GM12878 (cell line): ENCODE results near the gene HOXD10. TPM values are rescaled to one million over a fixed set of nuclear protein-coding genes. Genes with fewer than 3 reads are reported as not detected.

Source experiments
- ATAC-seq: fragments of 200-7000 bp; cut with Tn5 transposase; 3 replicates; pipeline ENCODE4 v1.9.1; 2020; ENCODE audit warnings: mild to moderate bottlenecking, moderate library complexity
- BruUV-seq: library from RNA; stranded (reverse); fragments of 400-500 nt; replicated peaks from 2 replicates; lab custom pipeline; 2021; lab: Mats Ljungman, UMichigan
- CTCF ChIA-PET: fragments of 300-600 bp; sonication (Branson Sonifier 250); formaldehyde crosslinking; extraction: SDS; loops from one replicate; lab custom pipeline; 2021; ENCODE audit warnings: inconsistent platforms; lab: Yijun Ruan, JAX
- POLR2A ChIA-PET: fragments of 350-600 bp; formaldehyde crosslinking; extraction: SDS; loops from one replicate; lab custom pipeline; 2021; ENCODE audit warnings: inconsistent platforms; lab: Charles Lee
- RAD21 ChIA-PET: fragments of 300-600 bp; sonication (Branson Sonifier 250); formaldehyde crosslinking; loops from one replicate; lab custom pipeline; 2023; ENCODE audit warnings: antibody characterized with exemption; ENCODE audit not compliant: unreplicated experiment; lab: Charles Lee
- SMC1A ChIA-PET: fragments of 300-600 bp; sonication (Branson Sonifier 250); formaldehyde crosslinking; loops from one replicate; lab custom pipeline; 2023; ENCODE audit not compliant: unreplicated experiment, uncharacterized antibody; lab: Charles Lee
- DNase-seq: peaks from one replicate; pipeline ENCODE4 v3.0.0-alpha.2; 2011; ENCODE audit warnings: low read depth, low spot score
- FAIRE-seq: peaks from 3 replicates; lab custom pipeline; 2011; peaks lifted over from hg19 to GRCh38; lab: Jason Lieb, UNC
- H2AFZ ChIP-seq: 2 replicates; pipeline ENCODE4 v1.6.0; 2011; ENCODE audit warnings: low read depth, low read length, control low read depth; ENCODE audit not compliant: control insufficient read depth
- H3K27ac ChIP-seq: 2 replicates; pipeline ENCODE4 v1.5.1; 2011; ENCODE audit warnings: control low read depth; ENCODE audit not compliant: control insufficient read depth, insufficient read depth
- H3K27me3 ChIP-seq, 2 experiments: replicated peaks in 1 of 2; 2 replicates each; pipeline versions ENCODE4 v1.6.0 to v1.6.1; 2011; ENCODE audit warnings: low read length in 1 of 2; ENCODE audit not compliant: control insufficient read depth in 2 of 2, insufficient read depth in 2 of 2
- H3K36me3 ChIP-seq, 2 experiments: 2 replicates each; pipeline ENCODE4 v1.5.1; 2011; ENCODE audit warnings: low read length in 1 of 2; ENCODE audit not compliant: control insufficient read depth in 2 of 2, insufficient read depth in 2 of 2
- H3K4me1 ChIP-seq: 2 replicates; pipeline ENCODE4 v1.6.1; 2011; ENCODE audit warnings: mild to moderate bottlenecking, low read length, moderate library complexity, mixed read lengths; ENCODE audit not compliant: control insufficient read depth, insufficient read depth
- H3K4me2 ChIP-seq: 2 replicates; pipeline ENCODE4 v1.6.0; 2011; ENCODE audit warnings: control low read depth; ENCODE audit not compliant: control insufficient read depth, insufficient read depth
- H3K4me3 ChIP-seq: fragments of 200-600 bp; sonication (generic); 2 replicates; pipeline ENCODE4 v1.5.1; 2016
- H3K79me2 ChIP-seq: 2 replicates; pipeline ENCODE4 v1.6.0; 2011; ENCODE audit warnings: low read length; ENCODE audit not compliant: control insufficient read depth, insufficient read depth
- H3K9ac ChIP-seq: 2 replicates; pipeline ENCODE4 v1.8.0; 2011; ENCODE audit warnings: low read length, control low read depth, mixed read lengths; ENCODE audit not compliant: control insufficient read depth, insufficient read depth
- H3K9me3 ChIP-seq: replicated peaks from 3 replicates; pipeline ENCODE4 v1.5.1; 2011; ENCODE audit warnings: mild to moderate bottlenecking, low read length; ENCODE audit not compliant: control insufficient read depth, insufficient read depth
- H4K20me1 ChIP-seq: 2 replicates; pipeline ENCODE4 v1.6.0; 2011; ENCODE audit not compliant: control insufficient read depth, insufficient read depth
- ATF2 ChIP-seq: IDR thresholded peaks from 2 replicates; pipeline ENCODE4 v1.6.1; 2012; ENCODE audit warnings: low read length, inconsistent platforms
- BACH1 ChIP-seq: fragments of 450-650 bp; IDR thresholded peaks from 2 replicates; pipeline ENCODE4 v1.6.1; 2017; ENCODE audit warnings: mild to moderate bottlenecking, borderline replicate concordance
- CREM ChIP-seq: IDR thresholded peaks from 2 replicates; pipeline ENCODE4 v1.6.1; 2014; ENCODE audit warnings: antibody characterized with exemption, low read depth
- E2F4 ChIP-seq: IDR thresholded peaks from 2 replicates; pipeline ENCODE4 v1.6.1; 2012; ENCODE audit warnings: low read depth, low read length, improper control_type of control experiment
- HCFC1 ChIP-seq: fragments of 150-350 bp; IDR thresholded peaks from 2 replicates; pipeline ENCODE4 v1.6.1; 2014; ENCODE audit warnings: low read length
- PAX5 ChIP-seq: IDR thresholded peaks from 2 replicates; pipeline ENCODE4 v1.6.1; 2011; ENCODE audit warnings: low read depth, low read length, borderline replicate concordance
- SUZ12 ChIP-seq: fragments of 200-600 bp; sonication (generic); IDR thresholded peaks from one replicate; pipeline ENCODE4 v1.6.1; 2018; ENCODE audit warnings: antibody characterized with exemption, mild to moderate bottlenecking; ENCODE audit not compliant: unreplicated experiment
- WGBS: methylation state at CpG from one replicate; pipeline ENCODE4 v1.1.6; 2016; ENCODE audit warnings: low lambda C conversion rate; ENCODE audit not compliant: insufficient replicate concordance, insufficient coverage; ENCODE audit errors: missing lambda C conversion rate; 5-methylcytosine and 5-hydroxymethylcytosine counted together
- in situ Hi-C: fragments of 300-500 bp; cut with MboI; formaldehyde crosslinking; loops from 9 replicates; pipeline ENCODE4 v1.14.3; 2018; ENCODE audit warnings: mixed read lengths
- intact Hi-C: fragments of 100-400 bp; cut with micrococcal nuclease; formaldehyde crosslinking; loops from one replicate; pipeline ENCODE4 v1.14.2; 2022; ENCODE audit not compliant: unreplicated experiment
- polyA plus RNA-seq, 11 experiments: library from polyadenylated mRNA; depleted of rRNA in 4 of 11; unstranded in 6 of 11; stranded (reverse) in 5 of 11; fragments of >200 nt; fragmentation: Nextera tagmentation in 4 of 11; fragmentation: Illumina TruSeq in 1 of 11; extraction: Ambion mirVana in 4 of 11; extraction: Trizol in 1 of 11; gene quantifications; 1 replicate in 1 of 11; 2 replicates in 10 of 11; pipeline versions ENCODE4 v1.2.1 to v1.2.3, GENCODE V29; 2011 to 2016; ENCODE audit warnings: inconsistent platforms in 2 of 11, missing spikeins in 2 of 11, low read depth in 1 of 11
- total RNA-seq, 4 experiments: library from RNA; depleted of rRNA in 3 of 4; stranded (reverse); fragments of >200 nt in 3 of 4; fragmentation: Illumina TruSeq in 1 of 4; extraction: Trizol in 1 of 4; gene quantifications; 2 replicates each; pipeline versions ENCODE4 v1.2.1 to v1.2.3, GENCODE V29; 2013 to 2021

The HOXD10 gene
- total and polyA plus RNA-seq, 10 of the 15 experiments (the other 5 are each of a cell fraction or from before 2014, with no cell fraction given): not detected

- intact Hi-C loops (no loop called here), in situ Hi-C loops (no loop called here)
- CTCF ChIA-PET: no interaction called here
Measured at GRCh38 chr2:176156807-176157498, 40.4 kb downstream of the HOXD10 start, which contains the start of gene HOXD3. HOXD3 (plus strand) TSS chr2:176157307; CDS start chr2:176169115, 11,808 bp downstream.

GRCh38 chr2:176157499-176158185 is 41.1 kb downstream of the HOXD10 start:
- intact Hi-C loops (no loop called here), in situ Hi-C loops (no loop called here)
- Histone ChIP-seq H3K27me3 (peaks cover 6 to 33% of the 10 kb centered on the region in 2 experiments), H3K27ac (no peak overlapping the region), H3K9ac (no peak overlapping the region), H3K36me3 (no peaks in the 10 kb centered on the region), H2AFZ (no peak overlapping the region), H3K4me2 (no peak overlapping the region), H3K9me3 (no peaks in the 10 kb centered on the region; the same call in 2 of the 3 replicates), H4K20me1 (no peaks in the 10 kb centered on the region), H3K4me1 (no peaks in the 10 kb centered on the region), H3K79me2 (no peaks in the 10 kb centered on the region), H3K4me3 (no peak overlapping the region)
- TF ChIP-seq ATF2 (no peak), PAX5 (no peak), E2F4 (no peak), CREM (no peak), HCFC1 (no peak), SUZ12 (no peak)
- no TSS peak for BruUV-seq
- 34% methylated on average over 28 of the region's 43 CpGs for WGBS
- DNase-seq (no peak), ATAC-seq (no peak), FAIRE-seq (no peak)
- ChIA-PET RAD21 (no interaction called here), POLR2A (no interaction called here), SMC1A (no interaction called here), CTCF (interaction anchor here (0.5 kb wide), 1 partner anchor 38 kb away, joined by 4 read pairs; no protein-coding TSS in a partner anchor)

More at GRCh38 chr2:176156807-176157498, 40.4 kb downstream of the HOXD10 start, which contains the start of gene HOXD3:
- no peak for DNase-seq
- H4K20me1 ChIP-seq: no peaks in the 10 kb centered on the region
- no peak within 1 kb of the TSS for H3K4me3 ChIP-seq
- BruUV-seq: no TSS peak
- H3K79me2 ChIP-seq: no peaks in the 10 kb centered on the region
- H3K9ac ChIP-seq: no peak within 1 kb of the TSS
- no peaks in the 10 kb centered on the region for H3K36me3 ChIP-seq
- 31% methylated on average over 37 of the region's 48 CpGs for WGBS
- ChIA-PET POLR2A (no interaction called here), RAD21 (no interaction called here), SMC1A (no interaction called here)
- H3K4me2 ChIP-seq: no peak within 1 kb of the TSS
- no peak for FAIRE-seq
- H3K27me3 ChIP-seq: peaks cover 3 to 33% of the 10 kb centered on the region in 2 experiments
- no peak for ATAC-seq
- H2AFZ ChIP-seq: no peak within 1 kb of the TSS
- no peak within 1 kb of the TSS for H3K27ac ChIP-seq
- H3K4me1 ChIP-seq: no peaks in the 10 kb centered on the region
- TF ChIP-seq BACH1: no peak
- H3K9me3 ChIP-seq: no peaks in the 10 kb centered on the region; the same call in 2 of the 3 replicates
